ENCODE measurements around the gene STX17. TPM values are rescaled to one million over a fixed set of nuclear protein-coding genes. Genes with fewer than 3 reads are reported as not detected.

Gene STX17
- polyA plus RNA-seq, 1 experiment: 16.7 TPM

DNA sequence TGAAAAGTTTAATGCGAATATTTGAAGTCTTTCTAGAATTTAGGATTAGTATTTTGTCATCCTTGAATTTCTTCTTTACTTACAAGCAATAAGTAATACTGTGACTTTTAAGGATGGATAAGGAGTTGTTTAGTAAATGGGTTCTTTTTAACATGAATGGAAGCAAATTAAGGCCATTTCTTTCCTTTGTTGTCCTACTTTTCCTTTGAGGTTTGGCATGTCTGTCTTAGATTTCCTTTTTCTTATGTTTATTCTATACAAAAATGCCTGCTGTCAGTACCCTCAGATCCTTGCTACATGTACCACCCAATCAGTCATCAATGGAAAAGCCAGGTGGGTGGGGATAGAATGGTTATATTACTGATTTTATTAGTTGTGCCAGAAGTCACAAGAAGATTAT, 10.2 kb downstream of the STX17 start:
- ChIA-PET CTCF (interaction anchor here (0.5 kb wide), 1 partner anchor 42 kb away, joined by 4 read pairs; no protein-coding TSS in a partner anchor), POLR2A (no interaction called here)
- Histone ChIP-seq H3K27me3 (ENCODE audit: control insufficient read depth, insufficient read depth, low read length) (no peaks in the 10 kb centered on the region), H3K9me3 (ENCODE audit: control insufficient read depth, insufficient read depth, low read length) (no peaks in the 10 kb centered on the region), H3K4me3 (ENCODE audit: low read depth, low read length) (no peak overlapping the region), H3K27ac (ENCODE audit: low read depth, low read length) (no peak overlapping the region)
- no peak for DNase-seq (ENCODE audit: low read depth, low spot score)
- TF ChIP-seq, protein P1, sequence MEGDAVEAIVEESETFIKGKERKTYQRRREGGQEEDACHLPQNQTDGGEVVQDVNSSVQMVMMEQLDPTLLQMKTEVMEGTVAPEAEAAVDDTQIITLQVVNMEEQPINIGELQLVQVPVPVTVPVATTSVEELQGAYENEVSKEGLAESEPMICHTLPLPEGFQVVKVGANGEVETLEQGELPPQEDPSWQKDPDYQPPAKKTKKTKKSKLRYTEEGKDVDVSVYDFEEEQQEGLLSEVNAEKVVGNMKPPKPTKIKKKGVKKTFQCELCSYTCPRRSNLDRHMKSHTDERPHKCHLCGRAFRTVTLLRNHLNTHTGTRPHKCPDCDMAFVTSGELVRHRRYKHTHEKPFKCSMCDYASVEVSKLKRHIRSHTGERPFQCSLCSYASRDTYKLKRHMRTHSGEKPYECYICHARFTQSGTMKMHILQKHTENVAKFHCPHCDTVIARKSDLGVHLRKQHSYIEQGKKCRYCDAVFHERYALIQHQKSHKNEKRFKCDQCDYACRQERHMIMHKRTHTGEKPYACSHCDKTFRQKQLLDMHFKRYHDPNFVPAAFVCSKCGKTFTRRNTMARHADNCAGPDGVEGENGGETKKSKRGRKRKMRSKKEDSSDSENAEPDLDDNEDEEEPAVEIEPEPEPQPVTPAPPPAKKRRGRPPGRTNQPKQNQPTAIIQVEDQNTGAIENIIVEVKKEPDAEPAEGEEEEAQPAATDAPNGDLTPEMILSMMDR (IDR thresholded peaks at IDR 0.05; ENCODE audit: low read depth, low read length): no peak

DNA sequence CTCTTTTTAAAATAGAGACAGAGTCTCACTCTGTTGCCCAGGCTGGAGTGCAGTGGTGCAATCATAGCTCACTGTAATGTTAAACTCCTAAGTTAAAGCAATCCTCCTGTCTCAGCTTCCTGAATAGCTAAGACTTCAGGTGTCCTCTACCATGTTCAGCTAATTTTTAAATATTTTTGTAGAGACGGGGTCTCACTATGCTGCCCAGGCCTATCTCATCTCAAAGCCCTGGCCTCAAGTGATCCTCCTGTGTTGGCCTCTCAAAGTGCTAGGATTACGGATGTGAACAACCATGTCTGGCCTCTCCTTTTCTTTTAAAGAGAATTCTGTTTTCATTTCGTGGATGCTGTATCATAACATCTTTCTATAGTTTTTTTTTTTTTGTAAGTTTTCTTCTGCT, 11.7 kb downstream of the STX17 start:
- ChIA-PET POLR2A (no interaction called here), CTCF (interaction anchor here (1.2 kb wide), 1 partner anchor 9 kb away, joined by 3 read pairs; no protein-coding TSS in a partner anchor)
- Histone ChIP-seq H3K9me3 (ENCODE audit: control insufficient read depth, insufficient read depth, low read length) (no peaks in the 10 kb centered on the region), H3K27me3 (ENCODE audit: control insufficient read depth, insufficient read depth, low read length) (no peaks in the 10 kb centered on the region), H3K4me3 (ENCODE audit: low read depth, low read length) (no peak overlapping the region), H3K27ac (ENCODE audit: low read depth, low read length) (no peak overlapping the region)
- DNase-seq (ENCODE audit: low read depth, low spot score): no peak
- TF ChIP-seq, protein P1 (IDR thresholded peaks at IDR 0.05; ENCODE audit: low read depth, low read length): no peak

DNA sequence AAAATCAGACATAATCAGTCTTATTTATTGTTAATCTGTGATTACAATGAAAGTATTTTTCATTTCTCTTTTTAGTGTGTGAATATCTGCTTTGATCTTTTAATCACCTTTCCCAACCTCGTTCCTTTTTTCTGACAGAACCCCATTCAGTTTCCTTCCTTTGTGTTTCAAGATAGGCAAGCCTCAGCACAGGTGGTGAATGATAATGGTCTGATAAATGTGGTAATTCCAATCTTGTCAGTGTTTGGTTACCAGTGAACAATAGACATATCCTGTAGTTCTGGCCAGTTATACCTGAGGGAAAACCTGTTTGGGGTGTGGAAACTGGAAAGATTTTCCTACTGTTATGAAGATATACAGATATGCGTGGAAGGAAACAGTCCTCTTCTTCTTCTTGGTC, 13.5 kb downstream of the STX17 start:
- POLR2A ChIA-PET: no interaction called here
- H3K27ac ChIP-seq (ENCODE audit: low read depth, low read length): no peak overlapping the region
- no peaks in the 10 kb centered on the region for H3K27me3 ChIP-seq (ENCODE audit: control insufficient read depth, insufficient read depth, low read length)
- H3K9me3 ChIP-seq (ENCODE audit: control insufficient read depth, insufficient read depth, low read length): no peaks in the 10 kb centered on the region
- CTCF ChIA-PET: no interaction called here
- no peak for DNase-seq (ENCODE audit: low read depth, low spot score)
- TF ChIP-seq, protein P1 (IDR thresholded peaks at IDR 0.05; ENCODE audit: low read depth, low read length): no peak
- H3K4me3 ChIP-seq (ENCODE audit: low read depth, low read length): no peak overlapping the region

DNA sequence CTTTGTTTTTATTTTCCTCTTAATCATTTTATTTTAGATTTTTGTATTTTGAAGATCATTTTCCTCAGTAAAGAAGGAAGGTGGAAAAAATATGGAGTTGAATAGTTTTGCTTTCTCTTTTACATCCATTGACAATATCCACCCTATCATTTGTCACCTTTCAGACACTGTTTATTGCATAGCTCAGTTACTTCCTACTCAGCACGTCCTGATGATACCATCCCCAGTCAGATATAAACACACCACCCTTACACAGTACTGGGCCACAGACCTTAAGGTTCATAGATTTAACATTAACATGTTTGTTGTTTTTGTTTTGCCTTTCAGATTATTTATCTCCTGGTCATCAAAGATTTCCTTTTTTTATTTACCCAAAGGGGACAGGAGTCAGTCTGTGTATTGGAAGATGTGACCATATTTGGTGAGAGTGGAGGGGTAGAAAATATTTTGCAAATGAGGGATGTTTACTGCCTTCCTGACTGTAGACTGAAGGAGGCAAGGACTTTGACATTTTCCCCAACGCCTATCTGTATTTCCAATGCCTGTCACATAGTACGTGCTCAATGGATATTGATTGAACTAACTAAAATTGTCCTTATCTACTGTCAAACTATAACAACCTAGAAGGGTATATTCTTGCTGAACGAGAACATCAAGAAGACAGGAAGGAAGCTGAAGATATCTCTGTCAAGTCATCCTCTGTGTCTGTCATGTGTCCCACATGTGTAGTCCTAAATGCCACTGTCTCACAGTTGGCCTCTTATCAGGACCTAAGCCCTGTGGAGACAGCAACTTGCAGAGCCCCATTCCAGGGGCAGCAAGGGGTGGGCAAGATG, 15.6 kb downstream of the STX17 start:
- Histone ChIP-seq H3K27ac (ENCODE audit: low read depth, low read length) (no peak overlapping the region), H3K27me3 (ENCODE audit: control insufficient read depth, insufficient read depth, low read length) (no peaks in the 10 kb centered on the region), H3K4me3 (ENCODE audit: low read depth, low read length) (no peak overlapping the region), H3K9me3 (ENCODE audit: control insufficient read depth, insufficient read depth, low read length) (no peaks in the 10 kb centered on the region)
- ChIA-PET POLR2A (no interaction called here), CTCF (interaction anchor here (1.0 kb wide), 2 partner anchors 13 to 97 kb away, joined by 3 read pairs; no protein-coding TSS in a partner anchor)
- no peak for DNase-seq (ENCODE audit: low read depth, low spot score)
- TF ChIP-seq, protein P1 (IDR thresholded peaks at IDR 0.05; ENCODE audit: low read depth, low read length): no peak

DNA sequence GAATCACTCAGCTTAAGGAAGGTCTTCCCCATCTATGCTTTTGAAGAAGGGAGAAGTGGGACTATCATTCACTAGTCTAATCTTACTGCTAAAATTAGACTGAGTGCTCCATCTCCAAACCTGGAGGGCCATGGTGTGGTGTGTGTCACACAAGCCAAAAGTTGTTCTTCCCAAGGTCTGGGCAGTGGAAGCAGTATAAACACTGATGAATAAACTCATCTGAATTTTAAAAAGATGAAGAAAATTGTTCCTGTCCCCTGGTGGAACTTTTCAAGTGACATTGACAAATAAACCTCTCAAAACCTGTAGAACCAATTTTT, 16.2 kb downstream of the STX17 start:
- POLR2A ChIA-PET: no interaction called here
- DNase-seq (ENCODE audit: low read depth, low spot score): no peak
- TF ChIP-seq, protein P1 (IDR thresholded peaks at IDR 0.05; ENCODE audit: low read depth, low read length): no peak
- no peak overlapping the region for H3K4me3 ChIP-seq (ENCODE audit: low read depth, low read length)
- no peak overlapping the region for H3K27ac ChIP-seq (ENCODE audit: low read depth, low read length)
- H3K27me3 ChIP-seq (ENCODE audit: control insufficient read depth, insufficient read depth, low read length): no peaks in the 10 kb centered on the region
- CTCF ChIA-PET: no interaction called here
- no peaks in the 10 kb centered on the region for H3K9me3 ChIP-seq (ENCODE audit: control insufficient read depth, insufficient read depth, low read length)
